NCI-H128 (cell line): ENCODE measurements around the gene SC5D.

ENCODE experiments used
- DNase-seq: peaks from one replicate; lab custom pipeline; 2025; ENCODE audit not compliant: unreplicated experiment; lab: John Stamatoyannopoulos, UW

Gene SC5D

GRCh38 chr11:121292495-121293287 is at the start of gene SC5D:
TSS of gene SC5D (plus strand) at chr11:121292771. CDS start at chr11:121303376, 10,605 bp downstream.
- DNase-seq = peak; percentile 81

GRCh38 chr11:121244884-121245283 is 47.7 kb upstream of the SC5D start:
- DNase-seq = no peak

GRCh38 chr11:121246021-121246768 is 46.4 kb upstream of the SC5D start:
- DNase-seq = no peak

- DNase-seq = no peak
Observed at GRCh38 chr11:121246769-121247035, 45.9 kb upstream of the SC5D start.

GRCh38 chr11:121248496-121248895 is 44.1 kb upstream of the SC5D start:
- DNase-seq = no peak

- no peak for DNase-seq
Observed at GRCh38 chr11:121249039-121249663, 43.4 kb upstream of the SC5D start.

GRCh38 chr11:121250843-121251242 is 41.7 kb upstream of the SC5D start:
- DNase-seq = no peak

- DNase-seq = no peak
Observed at GRCh38 chr11:121253951-121254350, 38.6 kb upstream of the SC5D start.

- no peak for DNase-seq
Observed at GRCh38 chr11:121254756-121255155, 37.8 kb upstream of the SC5D start.

GRCh38 chr11:121255473-121256125 is 37.0 kb upstream of the SC5D start:
- no peak for DNase-seq

GRCh38 chr11:121257289-121257688 is 35.3 kb upstream of the SC5D start:
- DNase-seq = no peak

- no peak for DNase-seq
Observed at GRCh38 chr11:121257976-121258375, 34.6 kb upstream of the SC5D start.

GRCh38 chr11:121265586-121265985 is 27.0 kb upstream of the SC5D start:
- no peak for DNase-seq

- DNase-seq = no peak
Observed at GRCh38 chr11:121268581-121268980, 24.0 kb upstream of the SC5D start.

- DNase-seq = no peak
Observed at GRCh38 chr11:121270001-121270678, 22.4 kb upstream of the SC5D start.

- no peak for DNase-seq
Observed at GRCh38 chr11:121274332-121274991, 18.1 kb upstream of the SC5D start.

GRCh38 chr11:121281698-121282097 is 10.9 kb upstream of the SC5D start:
- DNase-seq = no peak

GRCh38 chr11:121282386-121282785 is 10.2 kb upstream of the SC5D start:
- no peak for DNase-seq

GRCh38 chr11:121282886-121283502 is 9.6 kb upstream of the SC5D start:
- no peak for DNase-seq

- DNase-seq = no peak
Observed at GRCh38 chr11:121291319-121291718, 1.3 kb upstream of the SC5D start.
